GM12878 (cell line): ENCODE measurements around the gene CTNNA2. TPM values are rescaled to one million over a fixed set of nuclear protein-coding genes. Genes with fewer than 3 reads are reported as not detected.

Source experiments
- MEF2B ChIP-seq: fragments of 450-650 bp; IDR thresholded peaks from 2 replicates; pipeline ENCODE4 v1.6.1; 2018; ENCODE audit warnings: mild to moderate bottlenecking, moderate library complexity; ENCODE audit not compliant: partially characterized antibody, poor library complexity, severe bottlenecking
- NR2F1 ChIP-seq: fragments of 450-650 bp; conservative IDR thresholded peaks from 2 replicates; pipeline ENCODE4 v1.6.1; 2017; ENCODE audit warnings: mild to moderate bottlenecking
- PKNOX1 ChIP-seq: fragments of 450-650 bp; IDR thresholded peaks from 2 replicates; pipeline ENCODE4 v1.6.1; 2016; ENCODE audit warnings: mild to moderate bottlenecking
- ZBTB40 ChIP-seq: fragments of 450-650 bp; IDR thresholded peaks from 2 replicates; pipeline ENCODE4 v1.6.1; 2016; ENCODE audit warnings: mild to moderate bottlenecking, moderate library complexity, borderline replicate concordance
- ZNF687 ChIP-seq: fragments of 450-650 bp; IDR thresholded peaks from 2 replicates; pipeline ENCODE4 v1.6.1; 2017; ENCODE audit warnings: mild to moderate bottlenecking, moderate library complexity
- polyA plus RNA-seq, 11 experiments: library from polyadenylated mRNA; depleted of rRNA in 4 of 11; unstranded in 6 of 11; stranded (reverse) in 5 of 11; fragments of >200 nt; fragmentation: Nextera tagmentation in 4 of 11; fragmentation: Illumina TruSeq in 1 of 11; extraction: Ambion mirVana in 4 of 11; extraction: Trizol in 1 of 11; gene quantifications; 1 replicate in 1 of 11; 2 replicates in 10 of 11; pipeline versions ENCODE4 v1.2.1 to v1.2.3, GENCODE V29; 2011 to 2016; ENCODE audit warnings: inconsistent platforms in 2 of 11, missing spikeins in 2 of 11, low read depth in 1 of 11
- total RNA-seq, 4 experiments: library from RNA; depleted of rRNA in 3 of 4; stranded (reverse); fragments of >200 nt in 3 of 4; fragmentation: Illumina TruSeq in 1 of 4; extraction: Trizol in 1 of 4; gene quantifications; 2 replicates each; pipeline versions ENCODE4 v1.2.1 to v1.2.3, GENCODE V29; 2013 to 2021

Gene CTNNA2
- total and polyA plus RNA-seq, 10 of the 15 experiments (the other 5 are each of a cell fraction or from before 2014, with no cell fraction given): 2.4 to 36.2 (median 6.6) TPM

GRCh38 chr2:80469428-80469827 is 956.6 kb downstream of the CTNNA2 start (continued):
- TF ChIP-seq PKNOX1 (peak; percentile 69), NR2F1 (peak; percentile 71), ZBTB40 (no peak), MEF2B (peak; percentile 8), ZNF687 (peak; percentile 57)
- TF ChIP-seq, all 136 proteins: peak for 7
